DND-41 (cell line): Measurements from ENCODE around the gene NRXN3.

Experiments used
- ATAC-seq: fragments of 200-7000 bp; cut with Tn5 transposase; 3 replicates; pipeline ENCODE4 v1.9.1; 2021; ENCODE audit warnings: low read depth; ENCODE audit not compliant: insufficient read depth
- DNase-seq: peaks from one replicate; pipeline ENCODE4 v3.0.0-alpha.2; 2020
- H2AFZ ChIP-seq: 2 replicates; pipeline ENCODE4 v1.6.0; 2012; ENCODE audit warnings: low read depth, low read length
- H3K27ac ChIP-seq: 2 replicates; pipeline ENCODE4 v1.5.1; 2012; ENCODE audit warnings: low read length, inconsistent platforms
- H3K27me3 ChIP-seq: fragments of 200-600 bp; sonication (generic); 2 replicates; pipeline ENCODE4 v1.6.0; 2012; ENCODE audit warnings: low read length, mild to moderate bottlenecking, inconsistent platforms; ENCODE audit not compliant: insufficient read depth, poor library complexity
- H3K36me3 ChIP-seq: 2 replicates; pipeline ENCODE4 v1.5.1; 2012; ENCODE audit warnings: low read length, inconsistent platforms; ENCODE audit not compliant: insufficient read depth
- H3K4me1 ChIP-seq: 2 replicates; pipeline ENCODE4 v1.5.1; 2012; ENCODE audit warnings: mild to moderate bottlenecking, low read length; ENCODE audit not compliant: insufficient read depth
- H3K4me2 ChIP-seq: 2 replicates; pipeline ENCODE4 v1.6.0; 2012; ENCODE audit warnings: mild to moderate bottlenecking, moderate library complexity, low read length, inconsistent platforms; ENCODE audit not compliant: insufficient read depth
- H3K4me3 ChIP-seq, 2 experiments: fragments of 200-600 bp in 1 of 2; shearing (Covaris generic) in 1 of 2; 2 replicates each; pipeline ENCODE4 v1.5.1; 2012 to 2016; ENCODE audit warnings: inconsistent platforms in 2 of 2, low read length in 2 of 2, mild to moderate bottlenecking in 2 of 2, low read depth in 1 of 2, moderate library complexity in 1 of 2
- H3K79me2 ChIP-seq: 2 replicates; pipeline ENCODE4 v1.6.0; 2012; ENCODE audit warnings: low read length, inconsistent platforms; ENCODE audit not compliant: insufficient read depth
- H3K9ac ChIP-seq: 2 replicates; pipeline ENCODE4 v1.6.0; 2012; ENCODE audit warnings: low read depth, mild to moderate bottlenecking, inconsistent platforms, low read length, moderate library complexity
- H3K9me3 ChIP-seq: 2 replicates; pipeline ENCODE4 v1.5.1; 2012; ENCODE audit warnings: low read length, moderate library complexity, mild to moderate bottlenecking, inconsistent platforms; ENCODE audit not compliant: insufficient read depth, severe bottlenecking
- H4K20me1 ChIP-seq: 2 replicates; pipeline ENCODE4 v1.6.0; 2012; ENCODE audit warnings: low read length; ENCODE audit not compliant: insufficient read depth
- CTCF ChIP-seq: IDR thresholded peaks from 2 replicates; pipeline ENCODE4 v1.5.1; 2012; ENCODE audit warnings: borderline replicate concordance, low read length, moderate library complexity, mild to moderate bottlenecking; ENCODE audit not compliant: poor library complexity, severe bottlenecking; ENCODE audit errors: extremely low read depth
- EZH2 ChIP-seq: IDR thresholded peaks from 3 replicates; pipeline ENCODE4 v1.6.1; 2012; ENCODE audit warnings: borderline replicate concordance, low read depth, mild to moderate bottlenecking, moderate library complexity, low read length, inconsistent platforms; ENCODE audit not compliant: severe bottlenecking

Gene NRXN3

GRCh38 chr14:78788467-78789360 lies 618.5 kb downstream of the NRXN3 start:
- Histone ChIP-seq H3K79me2 (no peaks in the 10 kb centered on the region), H3K27ac (no peak overlapping the region), H3K4me3 (no peak overlapping the region), H3K4me1 (no peaks in the 10 kb centered on the region), H3K9me3 (no peaks in the 10 kb centered on the region), H3K36me3 (no peaks in the 10 kb centered on the region), H3K27me3 (peaks cover 2% of the 10 kb centered on the region), H4K20me1 (no peaks in the 10 kb centered on the region), H2AFZ (no peak overlapping the region), H3K4me2 (no peak overlapping the region), H3K9ac (no peak overlapping the region)
- DNase-seq (no peak), ATAC-seq (no peak)
- TF ChIP-seq CTCF, result no peak

- no peak overlapping the region for H2AFZ ChIP-seq
- no peak for DNase-seq
- no peak overlapping the region for H3K9ac ChIP-seq
- no peaks in the 10 kb centered on the region for H3K4me1 ChIP-seq
- H3K36me3 ChIP-seq, result no peaks in the 10 kb centered on the region
- no peak for ATAC-seq
- TF ChIP-seq EZH2, result no peak
- no peak for TF ChIP-seq CTCF
- H3K27me3 ChIP-seq, result peaks cover 2% of the 10 kb centered on the region
- no peak overlapping the region for H3K4me3 ChIP-seq
- H4K20me1 ChIP-seq, result no peaks in the 10 kb centered on the region
- no peaks in the 10 kb centered on the region for H3K79me2 ChIP-seq
- no peaks in the 10 kb centered on the region for H3K9me3 ChIP-seq
- no peak overlapping the region for H3K4me2 ChIP-seq
- no peak overlapping the region for H3K27ac ChIP-seq
Observed at GRCh38 chr14:78790271-78790670, 620.1 kb downstream of the NRXN3 start.

GRCh38 chr14:78798757-78799156 lies 628.6 kb downstream of the NRXN3 start:
- H3K9ac ChIP-seq, result no peak overlapping the region
- no peak for ATAC-seq
- no peaks in the 10 kb centered on the region for H3K9me3 ChIP-seq
- DNase-seq, result no peak
- no peak overlapping the region for H2AFZ ChIP-seq
- no peak overlapping the region for H3K27ac ChIP-seq
- no peaks in the 10 kb centered on the region for H3K27me3 ChIP-seq
- TF ChIP-seq CTCF (no peak), EZH2 (no peak)
- no peaks in the 10 kb centered on the region for H3K4me1 ChIP-seq
- H3K4me2 ChIP-seq, result no peak overlapping the region
- H3K4me3 ChIP-seq, result no peak overlapping the region
- no peaks in the 10 kb centered on the region for H3K79me2 ChIP-seq
- H3K36me3 ChIP-seq, result no peaks in the 10 kb centered on the region
- no peaks in the 10 kb centered on the region for H4K20me1 ChIP-seq

GRCh38 chr14:78805570-78805969 lies 635.4 kb downstream of the NRXN3 start:
- H3K27ac ChIP-seq, result no peak overlapping the region
- no peaks in the 10 kb centered on the region for H4K20me1 ChIP-seq
- no peak overlapping the region for H3K9ac ChIP-seq
- no peak overlapping the region for H3K4me2 ChIP-seq
- no peaks in the 10 kb centered on the region for H3K9me3 ChIP-seq
- no peaks in the 10 kb centered on the region for H3K36me3 ChIP-seq
- H3K79me2 ChIP-seq, result no peaks in the 10 kb centered on the region
- ATAC-seq (no peak), DNase-seq (no peak)
- H3K27me3 ChIP-seq, result peaks cover 5% of the 10 kb centered on the region
- no peak overlapping the region for H3K4me3 ChIP-seq
- H2AFZ ChIP-seq, result no peak overlapping the region
- TF ChIP-seq CTCF, result no peak
- no peaks in the 10 kb centered on the region for H3K4me1 ChIP-seq
